ENCODE measurements around the gene MYO9B. TPM values are rescaled to one million over a fixed set of nuclear protein-coding genes. Genes with fewer than 3 reads are reported as not detected.

Gene MYO9B
- total RNA-seq, 1 experiment from 2014 or later: 94.3 TPM

DNA sequence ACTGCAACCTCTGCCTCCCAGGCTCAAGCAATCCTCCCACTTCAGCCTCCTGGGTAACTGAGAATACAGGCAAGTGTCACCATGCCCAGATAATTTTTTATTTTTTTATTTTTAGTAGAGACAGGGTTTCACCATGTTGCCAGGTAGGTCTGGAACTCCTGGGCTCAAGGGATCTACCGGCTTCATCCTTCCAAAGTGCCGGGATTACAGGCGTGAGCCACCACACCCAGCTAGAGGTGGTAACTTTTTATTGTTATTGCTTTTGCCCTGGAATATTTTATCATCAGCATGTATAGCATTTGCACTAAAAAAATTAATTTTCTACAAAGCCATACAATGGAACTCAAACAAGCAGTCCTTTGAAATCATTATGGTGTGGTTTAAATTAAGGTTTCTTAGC, 14.4 kb upstream of the MYO9B start:
- no peaks in the 10 kb centered on the region for H3K27me3 Mint-ChIP-seq (ENCODE audit: low read depth)
- no peak for ATAC-seq
- TF ChIP-seq, protein P1, sequence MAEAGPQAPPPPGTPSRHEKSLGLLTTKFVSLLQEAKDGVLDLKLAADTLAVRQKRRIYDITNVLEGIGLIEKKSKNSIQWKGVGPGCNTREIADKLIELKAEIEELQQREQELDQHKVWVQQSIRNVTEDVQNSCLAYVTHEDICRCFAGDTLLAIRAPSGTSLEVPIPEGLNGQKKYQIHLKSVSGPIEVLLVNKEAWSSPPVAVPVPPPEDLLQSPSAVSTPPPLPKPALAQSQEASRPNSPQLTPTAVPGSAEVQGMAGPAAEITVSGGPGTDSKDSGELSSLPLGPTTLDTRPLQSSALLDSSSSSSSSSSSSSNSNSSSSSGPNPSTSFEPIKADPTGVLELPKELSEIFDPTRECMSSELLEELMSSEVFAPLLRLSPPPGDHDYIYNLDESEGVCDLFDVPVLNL (CRISPR knock-in tag; IDR thresholded peaks at IDR 0.05; ENCODE audit: borderline replicate concordance, low read depth): no peak
- TF ChIP-seq, protein P2, sequence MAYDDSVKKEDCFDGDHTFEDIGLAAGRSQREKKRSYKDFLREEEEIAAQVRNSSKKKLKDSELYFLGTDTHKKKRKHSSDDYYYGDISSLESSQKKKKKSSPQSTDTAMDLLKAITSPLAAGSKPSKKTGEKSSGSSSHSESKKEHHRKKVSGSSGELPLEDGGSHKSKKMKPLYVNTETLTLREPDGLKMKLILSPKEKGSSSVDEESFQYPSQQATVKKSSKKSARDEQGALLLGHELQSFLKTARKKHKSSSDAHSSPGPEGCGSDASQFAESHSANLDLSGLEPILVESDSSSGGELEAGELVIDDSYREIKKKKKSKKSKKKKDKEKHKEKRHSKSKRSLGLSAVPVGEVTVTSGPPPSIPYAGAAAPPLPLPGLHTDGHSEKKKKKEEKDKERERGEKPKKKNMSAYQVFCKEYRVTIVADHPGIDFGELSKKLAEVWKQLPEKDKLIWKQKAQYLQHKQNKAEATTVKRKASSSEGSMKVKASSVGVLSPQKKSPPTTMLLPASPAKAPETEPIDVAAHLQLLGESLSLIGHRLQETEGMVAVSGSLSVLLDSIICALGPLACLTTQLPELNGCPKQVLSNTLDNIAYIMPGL (CRISPR knock-in tag; IDR thresholded peaks at IDR 0.05): no peak
- TF ChIP-seq, protein P3, sequence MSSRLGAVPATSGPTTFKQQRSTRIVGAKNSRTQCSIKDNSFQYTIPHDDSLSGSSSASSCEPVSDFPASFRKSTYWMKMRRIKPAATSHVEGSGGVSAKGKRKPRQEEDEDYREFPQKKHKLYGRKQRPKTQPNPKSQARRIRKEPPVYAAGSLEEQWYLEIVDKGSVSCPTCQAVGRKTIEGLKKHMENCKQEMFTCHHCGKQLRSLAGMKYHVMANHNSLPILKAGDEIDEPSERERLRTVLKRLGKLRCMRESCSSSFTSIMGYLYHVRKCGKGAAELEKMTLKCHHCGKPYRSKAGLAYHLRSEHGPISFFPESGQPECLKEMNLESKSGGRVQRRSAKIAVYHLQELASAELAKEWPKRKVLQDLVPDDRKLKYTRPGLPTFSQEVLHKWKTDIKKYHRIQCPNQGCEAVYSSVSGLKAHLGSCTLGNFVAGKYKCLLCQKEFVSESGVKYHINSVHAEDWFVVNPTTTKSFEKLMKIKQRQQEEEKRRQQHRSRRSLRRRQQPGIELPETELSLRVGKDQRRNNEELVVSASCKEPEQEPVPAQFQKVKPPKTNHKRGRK (CRISPR knock-in tag; IDR thresholded peaks at IDR 0.05; ENCODE audit: borderline replicate concordance): no peak
- TF ChIP-seq FOXK1 (CRISPR knock-in tag; IDR thresholded peaks at IDR 0.05) (no peak), KAT7 (CRISPR knock-in tag; IDR thresholded peaks at IDR 0.05; ENCODE audit: borderline replicate concordance) (no peak)
- H3K4me1 Mint-ChIP-seq: no peaks in the 10 kb centered on the region
- POLR2A ChIA-PET: no interaction called here
- H3K9me3 Mint-ChIP-seq: peaks cover 29% of the 10 kb centered on the region
- no peak overlapping the region for H3K4me3 Mint-ChIP-seq
- no peak overlapping the region for H3K27ac Mint-ChIP-seq
- H3K36me3 Mint-ChIP-seq: peaks cover 66% of the 10 kb centered on the region
- CTCF ChIA-PET: interaction anchor here (1.6 kb wide), 1 partner anchor 9 kb away, joined by 5 read pairs; no protein-coding TSS in a partner anchor
- no peak for DNase-seq (ENCODE audit: low spot score)

DNA sequence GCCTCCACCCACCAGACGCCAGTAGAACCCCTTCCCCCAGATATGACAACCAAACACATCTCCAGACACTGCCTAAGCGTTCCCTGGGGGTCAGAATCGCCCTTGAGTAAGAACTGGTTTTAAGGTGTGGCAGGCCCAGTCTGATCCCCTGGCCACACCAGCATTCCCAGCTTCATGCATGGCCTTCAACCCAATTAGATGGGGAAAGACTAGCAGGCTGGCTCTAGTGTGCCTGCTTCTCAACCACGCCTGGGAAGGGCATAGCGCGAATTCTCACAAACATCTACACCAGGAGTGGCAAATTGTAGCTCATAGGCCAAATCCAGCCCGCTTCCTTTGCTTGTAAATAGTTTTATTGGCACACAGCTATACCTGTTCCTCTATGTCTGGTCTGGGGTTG, 13.9 kb upstream of the MYO9B start:
- ATAC-seq (no peak), DNase-seq (ENCODE audit: low spot score) (no peak)
- Mint-ChIP-seq H3K9me3 (peaks cover 29% of the 10 kb centered on the region), H3K27me3 (ENCODE audit: low read depth) (no peaks in the 10 kb centered on the region), H3K4me1 (no peaks in the 10 kb centered on the region), H3K27ac (no peak overlapping the region), H3K36me3 (peaks cover 68% of the 10 kb centered on the region), H3K4me3 (no peak overlapping the region)
- ChIA-PET POLR2A (no interaction called here), CTCF (interaction anchor here (1.6 kb wide), 1 partner anchor 9 kb away, joined by 5 read pairs; no protein-coding TSS in a partner anchor)
- TF ChIP-seq TEAD4 (CRISPR knock-in tag; IDR thresholded peaks at IDR 0.05) (no peak), ZNF263 (CRISPR knock-in tag; IDR thresholded peaks at IDR 0.05; ENCODE audit: low read depth) (no peak)
- TF ChIP-seq, protein P4, sequence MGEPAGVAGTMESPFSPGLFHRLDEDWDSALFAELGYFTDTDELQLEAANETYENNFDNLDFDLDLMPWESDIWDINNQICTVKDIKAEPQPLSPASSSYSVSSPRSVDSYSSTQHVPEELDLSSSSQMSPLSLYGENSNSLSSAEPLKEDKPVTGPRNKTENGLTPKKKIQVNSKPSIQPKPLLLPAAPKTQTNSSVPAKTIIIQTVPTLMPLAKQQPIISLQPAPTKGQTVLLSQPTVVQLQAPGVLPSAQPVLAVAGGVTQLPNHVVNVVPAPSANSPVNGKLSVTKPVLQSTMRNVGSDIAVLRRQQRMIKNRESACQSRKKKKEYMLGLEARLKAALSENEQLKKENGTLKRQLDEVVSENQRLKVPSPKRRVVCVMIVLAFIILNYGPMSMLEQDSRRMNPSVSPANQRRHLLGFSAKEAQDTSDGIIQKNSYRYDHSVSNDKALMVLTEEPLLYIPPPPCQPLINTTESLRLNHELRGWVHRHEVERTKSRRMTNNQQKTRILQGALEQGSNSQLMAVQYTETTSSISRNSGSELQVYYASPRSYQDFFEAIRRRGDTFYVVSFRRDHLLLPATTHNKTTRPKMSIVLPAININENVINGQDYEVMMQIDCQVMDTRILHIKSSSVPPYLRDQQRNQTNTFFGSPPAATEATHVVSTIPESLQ (CRISPR knock-in tag; IDR thresholded peaks at IDR 0.05): no peak

DNA sequence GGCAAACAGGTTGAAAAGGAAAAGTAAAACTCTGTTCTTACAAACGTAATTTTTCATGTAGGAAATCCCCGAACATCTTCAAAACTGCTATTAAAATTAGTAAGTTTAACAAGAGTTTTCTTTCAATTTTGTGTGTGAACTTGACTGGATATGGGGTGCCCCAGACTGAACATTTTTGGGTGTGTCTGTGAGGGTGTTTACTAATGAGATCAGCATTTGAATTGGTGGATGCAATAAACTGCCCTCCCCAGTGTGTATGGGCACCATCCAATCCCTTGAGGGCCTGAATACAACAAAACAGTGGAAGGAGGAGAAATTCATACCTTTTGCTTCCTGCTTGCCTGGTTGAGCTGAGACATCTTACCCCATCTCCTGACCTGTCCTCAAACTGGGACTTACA, 12.1 kb upstream of the MYO9B start:
- no peak for DNase-seq (ENCODE audit: low spot score)
- H3K27me3 Mint-ChIP-seq (ENCODE audit: low read depth): no peaks in the 10 kb centered on the region
- no peak for ATAC-seq
- CTCF ChIA-PET: no interaction called here
- H3K4me1 Mint-ChIP-seq: peaks cover 4% of the 10 kb centered on the region
- peaks cover 64% of the 10 kb centered on the region for H3K36me3 Mint-ChIP-seq
- H3K9me3 Mint-ChIP-seq: peaks cover 23% of the 10 kb centered on the region
- POLR2A ChIA-PET: no interaction called here
- no peak overlapping the region for H3K4me3 Mint-ChIP-seq
- no peak overlapping the region for H3K27ac Mint-ChIP-seq
- TF ChIP-seq ESRRA (CRISPR knock-in tag; IDR thresholded peaks at IDR 0.05; ENCODE audit: borderline replicate concordance): no peak
- TF ChIP-seq SOX15 (CRISPR knock-in tag; IDR thresholded peaks at IDR 0.05): no peak
- TF ChIP-seq ZNF232 (CRISPR knock-in tag; IDR thresholded peaks at IDR 0.05): no peak
- TF ChIP-seq, protein P5, sequence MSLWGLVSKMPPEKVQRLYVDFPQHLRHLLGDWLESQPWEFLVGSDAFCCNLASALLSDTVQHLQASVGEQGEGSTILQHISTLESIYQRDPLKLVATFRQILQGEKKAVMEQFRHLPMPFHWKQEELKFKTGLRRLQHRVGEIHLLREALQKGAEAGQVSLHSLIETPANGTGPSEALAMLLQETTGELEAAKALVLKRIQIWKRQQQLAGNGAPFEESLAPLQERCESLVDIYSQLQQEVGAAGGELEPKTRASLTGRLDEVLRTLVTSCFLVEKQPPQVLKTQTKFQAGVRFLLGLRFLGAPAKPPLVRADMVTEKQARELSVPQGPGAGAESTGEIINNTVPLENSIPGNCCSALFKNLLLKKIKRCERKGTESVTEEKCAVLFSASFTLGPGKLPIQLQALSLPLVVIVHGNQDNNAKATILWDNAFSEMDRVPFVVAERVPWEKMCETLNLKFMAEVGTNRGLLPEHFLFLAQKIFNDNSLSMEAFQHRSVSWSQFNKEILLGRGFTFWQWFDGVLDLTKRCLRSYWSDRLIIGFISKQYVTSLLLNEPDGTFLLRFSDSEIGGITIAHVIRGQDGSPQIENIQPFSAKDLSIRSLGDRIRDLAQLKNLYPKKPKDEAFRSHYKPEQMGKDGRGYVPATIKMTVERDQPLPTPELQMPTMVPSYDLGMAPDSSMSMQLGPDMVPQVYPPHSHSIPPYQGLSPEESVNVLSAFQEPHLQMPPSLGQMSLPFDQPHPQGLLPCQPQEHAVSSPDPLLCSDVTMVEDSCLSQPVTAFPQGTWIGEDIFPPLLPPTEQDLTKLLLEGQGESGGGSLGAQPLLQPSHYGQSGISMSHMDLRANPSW (CRISPR knock-in tag; conservative IDR thresholded peaks at IDR 0.05; ENCODE audit: low read depth): no peak
- TF ChIP-seq, protein P6, sequence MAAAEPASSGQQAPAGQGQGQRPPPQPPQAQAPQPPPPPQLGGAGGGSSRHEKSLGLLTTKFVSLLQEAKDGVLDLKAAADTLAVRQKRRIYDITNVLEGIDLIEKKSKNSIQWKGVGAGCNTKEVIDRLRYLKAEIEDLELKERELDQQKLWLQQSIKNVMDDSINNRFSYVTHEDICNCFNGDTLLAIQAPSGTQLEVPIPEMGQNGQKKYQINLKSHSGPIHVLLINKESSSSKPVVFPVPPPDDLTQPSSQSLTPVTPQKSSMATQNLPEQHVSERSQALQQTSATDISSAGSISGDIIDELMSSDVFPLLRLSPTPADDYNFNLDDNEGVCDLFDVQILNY (CRISPR knock-in tag; IDR thresholded peaks at IDR 0.05): no peak
- no peak for TF ChIP-seq EMX1 (CRISPR knock-in tag; IDR thresholded peaks at IDR 0.05)
- no peak for TF ChIP-seq TP53 (CRISPR knock-in tag; IDR thresholded peaks at IDR 0.05)
- TF ChIP-seq ELF4 (CRISPR knock-in tag; IDR thresholded peaks at IDR 0.05; ENCODE audit: low read depth): no peak
- TF ChIP-seq ZNF317 (CRISPR knock-in tag; IDR thresholded peaks at IDR 0.05; ENCODE audit: borderline replicate concordance, low read depth): no peak
- no peak for TF ChIP-seq MYBL2 (CRISPR knock-in tag; IDR thresholded peaks at IDR 0.05)
- TF ChIP-seq, protein P2 (CRISPR knock-in tag; IDR thresholded peaks at IDR 0.05): no peak
- no peak for TF ChIP-seq NFYB (CRISPR knock-in tag; conservative IDR thresholded peaks at IDR 0.05; ENCODE audit: low read depth)
- no peak for TF ChIP-seq NR3C1 (CRISPR knock-in tag; conservative IDR thresholded peaks at IDR 0.05; ENCODE audit: low read depth)
